Activated CD8-positive, alpha-beta T cell treated with anti-CD3 and anti-CD28 coated beads, Interleukin-2, amount 10 ng/mL, durations not matched to agents 7 days and 5 days (primary cell): ENCODE results near the gene ID2. TPM values are rescaled to one million over a fixed set of nuclear protein-coding genes. Genes with fewer than 3 reads are reported as not detected.
"Not testable (repeated sequence)": the region's sequence is repeated elsewhere in the genome, so short reads cannot be mapped to it uniquely, and the experiment has no call there.

Source experiments
- ATAC-seq: fragments of 150-1000 bp; cut with Tn5 transposase; one replicate; pipeline ENCODE4 v1.10.0; 2021; ENCODE audit warnings: moderate library complexity
- CTCF ChIA-PET: fragments of 350-600 bp; sonication (Branson Sonifier 250); formaldehyde crosslinking; loops from one replicate; lab custom pipeline; 2021; ENCODE audit warnings: antibody characterized with exemption; lab: Charles Lee
- POLR2A ChIA-PET: fragments of 350-600 bp; sonication (Branson Sonifier 250); formaldehyde crosslinking; loops from one replicate; lab custom pipeline; 2021; ENCODE audit warnings: antibody characterized with exemption; lab: Charles Lee
- DNase-seq: peaks from one replicate; pipeline ENCODE4 v3.0.0-alpha.2; 2020
- H3K27ac Mint-ChIP-seq: one replicate; pipeline ENCODE4 v1.8.0; 2021; ENCODE audit warnings: mild to moderate bottlenecking, mixed read lengths
- H3K27me3 Mint-ChIP-seq: one replicate; pipeline ENCODE4 v1.8.0; 2021; ENCODE audit warnings: low read depth, mixed read lengths
- H3K36me3 Mint-ChIP-seq: one replicate; pipeline ENCODE4 v1.8.0; 2021; ENCODE audit warnings: low read depth, mixed read lengths
- H3K4me1 Mint-ChIP-seq: one replicate; pipeline ENCODE4 v1.8.0; 2021; ENCODE audit warnings: low read depth, mixed read lengths
- H3K4me3 Mint-ChIP-seq: one replicate; pipeline ENCODE4 v1.8.0; 2021; ENCODE audit warnings: mild to moderate bottlenecking, mixed read lengths
- H3K9me3 Mint-ChIP-seq: one replicate; pipeline ENCODE4 v1.8.0; 2022; ENCODE audit warnings: mixed read lengths; ENCODE audit not compliant: insufficient read depth
- total RNA-seq, 2 experiments: library from RNA; stranded (reverse); gene quantifications; one replicate each; pipeline ENCODE4 v1.2.3, GENCODE V29; 2021

ID2 gene
- total RNA-seq, 2 experiments from 2014 or later, result 257 to 263 TPM

DNA sequence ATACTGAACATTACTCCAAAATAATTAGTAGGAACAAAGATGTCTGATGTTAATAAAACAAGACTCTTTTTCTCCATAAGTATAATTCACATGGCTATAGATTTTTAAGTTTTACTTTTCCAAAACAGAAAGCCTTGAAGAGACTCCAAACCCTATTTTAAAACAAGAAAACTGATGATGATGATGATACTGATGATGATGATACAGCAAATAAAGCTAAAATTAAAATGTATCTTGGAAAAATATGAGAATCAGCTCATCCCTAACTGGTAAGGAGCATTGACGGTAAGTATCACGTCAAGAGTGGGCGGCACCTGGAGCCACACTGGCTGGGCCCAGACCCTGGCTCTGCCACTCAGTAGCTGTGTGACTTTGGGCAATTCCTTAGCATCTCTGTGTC is 39.6 kb downstream of the ID2 start:
- Mint-ChIP-seq H3K36me3 (peaks cover 2% of the 10 kb centered on the region), H3K4me3 (no peak overlapping the region), H3K27ac (no peak overlapping the region), H3K27me3 (peaks cover 6% of the 10 kb centered on the region), H3K4me1 (no peaks in the 10 kb centered on the region), H3K9me3 (peaks cover 2% of the 10 kb centered on the region)
- no peak for DNase-seq
- ChIA-PET POLR2A (no interaction called here), CTCF (no interaction called here)
- ATAC-seq, result no peak

DNA sequence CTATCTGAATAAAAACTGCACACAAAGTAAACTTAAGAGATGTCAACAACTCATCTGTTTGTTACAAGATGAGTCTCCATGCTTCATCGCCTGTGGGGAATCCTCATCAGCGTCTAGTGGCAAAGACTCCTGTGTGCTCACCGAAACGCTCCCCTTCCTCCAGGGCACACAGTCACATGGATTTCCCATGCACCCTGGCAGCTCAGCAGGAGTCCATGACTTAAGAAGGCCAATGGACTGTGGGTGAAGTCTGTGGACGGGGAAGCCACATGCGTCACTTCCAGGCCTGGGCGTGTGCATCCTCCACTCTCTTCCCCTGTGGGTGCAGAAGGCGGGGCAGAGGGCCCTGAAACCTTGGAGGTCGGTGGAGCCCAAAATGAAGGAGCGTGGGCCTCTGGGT is 41.1 kb downstream of the ID2 start:
- no peaks in the 10 kb centered on the region for H3K27me3 Mint-ChIP-seq
- POLR2A ChIA-PET, result no interaction called here
- H3K4me1 Mint-ChIP-seq, result no peaks in the 10 kb centered on the region
- DNase-seq, result no peak
- H3K4me3 Mint-ChIP-seq, result no peak overlapping the region
- no peak overlapping the region for H3K27ac Mint-ChIP-seq
- H3K9me3 Mint-ChIP-seq, result no peaks in the 10 kb centered on the region
- CTCF ChIA-PET, result no interaction called here
- ATAC-seq, result no peak
- no peaks in the 10 kb centered on the region for H3K36me3 Mint-ChIP-seq

DNA sequence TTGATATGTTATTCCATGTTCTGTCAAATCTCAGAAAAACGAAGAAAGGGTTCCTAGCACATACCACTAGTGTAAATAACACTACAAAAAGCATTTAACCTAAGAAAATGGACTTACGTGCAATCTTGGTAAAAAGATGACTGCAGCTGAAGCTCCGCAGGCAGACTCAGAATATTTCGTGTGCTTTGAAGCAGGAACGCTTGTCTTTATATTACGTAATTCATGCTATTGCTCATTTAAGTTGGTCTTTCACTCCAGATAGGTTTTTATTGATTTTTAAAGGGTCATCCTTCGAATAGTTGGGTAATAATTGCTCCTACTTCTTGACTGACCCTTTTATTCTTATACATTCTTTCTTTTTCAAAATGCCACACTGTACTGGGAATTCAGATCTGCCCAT is 44.0 kb downstream of the ID2 start:
- no peak for ATAC-seq
- Mint-ChIP-seq H3K4me1 (no peaks in the 10 kb centered on the region), H3K27ac (no peak overlapping the region), H3K9me3 (no peaks in the 10 kb centered on the region), H3K4me3 (no peak overlapping the region), H3K36me3 (peaks cover 12% of the 10 kb centered on the region), H3K27me3 (no peaks in the 10 kb centered on the region)
- CTCF ChIA-PET, result no interaction called here
- no peak for DNase-seq
- POLR2A ChIA-PET, result no interaction called here

DNA sequence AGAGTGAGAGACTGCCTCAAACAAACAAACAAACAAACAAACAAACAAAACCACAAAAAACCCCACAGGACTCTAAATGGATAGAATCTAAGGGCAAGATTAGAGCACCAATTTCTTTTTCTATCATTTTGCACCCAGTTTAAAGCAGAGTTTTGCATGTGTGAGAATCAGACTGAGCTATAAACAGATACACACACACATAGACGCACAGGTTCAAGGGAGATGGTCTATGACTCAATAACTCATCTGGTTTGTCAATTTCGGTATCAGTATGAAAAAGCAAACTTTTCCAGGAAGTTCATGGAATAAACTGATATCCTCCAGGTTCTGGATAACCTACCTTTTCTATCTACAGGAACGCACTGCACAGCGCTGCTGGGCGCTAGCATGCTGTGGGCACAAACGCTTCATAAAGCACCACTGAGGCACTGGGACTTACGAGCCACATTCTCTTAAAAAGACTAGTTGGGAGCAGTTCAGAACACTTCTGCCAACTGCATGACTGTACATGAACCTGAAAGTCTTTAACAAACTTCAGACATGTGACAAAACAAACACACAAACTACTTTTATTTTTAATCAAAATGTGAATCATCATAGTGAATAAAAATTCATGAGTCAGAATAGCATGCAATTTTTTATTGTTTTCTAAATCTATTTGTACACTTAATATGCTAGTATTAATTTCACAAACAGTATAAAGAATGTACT is 46.6 kb downstream of the ID2 start:
- ATAC-seq, result no peak

DNA sequence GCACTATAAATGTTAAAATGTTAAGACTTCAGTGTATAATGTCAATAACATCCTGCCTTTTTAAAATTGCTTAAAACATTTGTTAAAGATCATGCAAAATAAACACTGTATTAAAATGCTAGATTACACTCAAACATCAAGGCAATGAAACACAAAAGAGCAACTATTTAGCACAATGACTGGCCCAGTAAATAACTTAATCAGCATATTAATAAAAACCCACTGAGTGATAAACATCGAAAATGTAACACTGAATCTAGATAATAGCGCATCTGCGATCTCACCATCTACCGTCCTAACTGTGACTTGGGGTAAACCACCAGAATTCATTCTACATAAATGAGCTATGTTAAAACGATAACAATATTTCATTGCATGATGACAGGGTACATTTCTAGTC is 47.2 kb downstream of the ID2 start:
- H3K4me1 Mint-ChIP-seq, H3K27me3 Mint-ChIP-seq, H3K27ac Mint-ChIP-seq, ATAC-seq, POLR2A ChIA-PET, H3K4me3 Mint-ChIP-seq, CTCF ChIA-PET, H3K9me3 Mint-ChIP-seq, DNase-seq: not testable (repeated sequence)
- H3K36me3 Mint-ChIP-seq, result peaks cover 36% of the 10 kb centered on the region

More for the DNA sequence above, 46.6 kb downstream of the ID2 start:
- Mint-ChIP-seq H3K4me3 (no peak overlapping the region), H3K4me1 (no peaks in the 10 kb centered on the region), H3K27ac (no peak overlapping the region), H3K27me3 (no peaks in the 10 kb centered on the region), H3K36me3 (peaks cover 31% of the 10 kb centered on the region), H3K9me3 (no peaks in the 10 kb centered on the region)
- ChIA-PET POLR2A (no interaction called here), CTCF (no interaction called here)
- no peak for DNase-seq

DNA sequence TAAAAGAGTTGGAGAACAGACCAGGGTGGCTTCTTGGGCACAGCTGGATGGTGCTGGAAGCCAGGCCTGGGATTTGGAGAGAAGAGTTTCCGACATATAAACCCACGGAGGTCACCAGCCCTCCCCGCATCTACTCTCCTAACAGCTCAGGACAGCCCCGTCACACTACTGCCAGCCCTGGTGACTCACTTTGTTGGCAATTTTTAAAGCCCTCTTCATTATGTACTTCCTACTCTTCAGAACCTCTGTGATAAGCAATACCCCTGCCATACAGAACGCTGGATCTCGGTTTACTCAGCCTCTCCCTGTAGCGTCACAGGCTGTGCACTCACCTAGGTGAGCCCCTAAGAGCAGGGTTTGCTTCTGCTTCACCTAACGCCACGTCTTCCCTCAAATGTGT is 48.1 kb downstream of the ID2 start:
- H3K27me3 Mint-ChIP-seq, result no peaks in the 10 kb centered on the region
- ATAC-seq (no peak), DNase-seq (no peak)
- CTCF ChIA-PET, result no interaction called here
- no peak overlapping the region for H3K4me3 Mint-ChIP-seq
- POLR2A ChIA-PET, result no interaction called here
- H3K9me3 Mint-ChIP-seq, result no peaks in the 10 kb centered on the region
- no peak overlapping the region for H3K27ac Mint-ChIP-seq
- no peaks in the 10 kb centered on the region for H3K4me1 Mint-ChIP-seq
- H3K36me3 Mint-ChIP-seq, result peaks cover 40% of the 10 kb centered on the region

DNA sequence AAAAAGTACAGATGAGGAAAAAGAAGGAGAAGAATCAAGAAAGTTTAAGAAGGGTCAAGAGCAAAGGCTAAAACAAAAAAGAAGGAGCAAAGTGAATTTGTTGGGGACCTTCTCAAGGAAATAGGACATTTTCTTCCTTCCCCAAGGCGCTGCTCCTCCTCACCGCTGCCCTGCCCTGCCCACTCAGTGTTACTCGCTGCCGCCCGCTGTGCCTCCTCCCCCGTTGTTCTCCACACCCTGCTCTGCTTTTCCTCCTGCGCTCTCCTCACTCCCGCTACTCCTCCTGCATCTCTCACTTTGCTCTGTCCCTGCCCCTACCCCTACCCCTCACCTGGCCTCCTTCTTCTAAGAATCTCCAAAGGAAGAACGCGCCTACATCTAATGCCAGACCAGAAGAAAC is 50.7 kb downstream of the ID2 start:
- Mint-ChIP-seq H3K9me3 (no peaks in the 10 kb centered on the region), H3K4me1 (no peaks in the 10 kb centered on the region), H3K27me3 (no peaks in the 10 kb centered on the region), H3K4me3 (no peak overlapping the region), H3K27ac (no peak overlapping the region), H3K36me3 (peaks cover 40% of the 10 kb centered on the region)
- ChIA-PET CTCF (no interaction called here), POLR2A (no interaction called here)
- no peak for ATAC-seq
- DNase-seq, result no peak

Other genes with a start within 250 kb of the ID2 start
- 10 to 100 TPM; 27.2 to 30.0 TPM for gene KIDINS220, start 155.6 kb downstream of the ID2 start, total RNA-seq